ENCODE results near the gene ALKBH6. TPM values are rescaled to one million over a fixed set of nuclear protein-coding genes. Genes with fewer than 3 reads are reported as not detected.

ALKBH6 gene
- polyA plus RNA-seq, 4 donors = 13.8 to 18.5 (median 15.2) TPM

DNA sequence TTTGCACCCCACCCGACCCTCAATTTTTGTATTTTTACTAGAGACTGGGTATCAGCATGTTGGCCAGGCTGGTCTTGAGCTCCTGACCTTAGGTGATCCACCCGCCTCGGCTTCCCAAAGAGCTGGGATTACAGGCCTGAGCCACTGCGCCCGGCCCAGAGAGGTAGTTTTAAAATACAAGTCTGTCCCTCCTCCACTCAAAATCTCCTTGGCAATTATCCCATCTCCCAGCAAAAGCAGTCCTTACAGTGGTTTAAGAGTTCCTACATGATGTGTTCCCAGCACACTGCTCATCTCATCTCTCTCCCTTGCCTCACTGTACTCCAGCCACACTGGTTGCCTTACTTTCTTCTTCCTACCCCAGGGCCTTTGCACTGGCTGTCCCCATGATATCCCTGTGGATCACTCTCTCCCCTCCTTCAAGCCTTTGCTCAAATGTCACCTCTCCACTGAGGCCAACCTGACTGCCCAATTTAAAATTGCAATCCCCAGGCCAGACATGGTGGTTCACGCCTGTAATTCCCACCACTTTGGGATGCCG lies 53.5 kb downstream of the ALKBH6 start:
- no peak for DNase-seq (ENCODE audit: low read depth in 4 of 4, low spot score in 3 of 4)

DNA sequence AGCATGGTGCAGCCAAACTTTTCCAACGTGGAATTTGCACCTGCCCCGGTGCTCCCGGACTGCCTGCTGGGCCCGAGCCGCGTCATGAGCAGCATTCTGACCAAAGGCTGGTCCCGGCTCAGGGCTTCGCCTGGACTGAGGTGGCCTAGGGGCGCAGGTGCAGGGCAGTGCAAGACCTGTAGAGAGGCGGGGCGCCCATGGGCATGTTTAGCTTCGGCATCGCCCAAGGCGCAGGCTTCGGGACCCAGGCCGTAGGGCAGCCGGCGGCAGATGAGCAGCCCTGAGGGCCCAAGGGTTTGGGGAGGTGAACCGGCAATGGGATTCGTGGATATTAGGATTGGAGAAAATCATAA lies 54.1 kb downstream of the ALKBH6 start:
- DNase-seq (ENCODE audit: low read depth in 4 of 4, low spot score in 3 of 4) = no peak

Other genes starting within 250 kb of the ALKBH6 start
- 10 to 100 TPM; 21.1 to 33.2 (median 23.7) TPM for gene ARHGAP33, start 238.6 kb downstream of the ALKBH6 start, polyA plus RNA-seq (ENCODE audit: insufficient read length in 4 of 4)
- gene PRODH2, start 201.4 kb downstream of the ALKBH6 start, polyA plus RNA-seq (ENCODE audit: insufficient read length in 4 of 4) = 10 to 100 TPM; 24.6 to 48.0 (median 32.4) TPM
- 100 to 1,000 TPM; 133 to 187 (median 153) TPM for gene NPHS1, start 161.7 kb downstream of the ALKBH6 start, polyA plus RNA-seq (ENCODE audit: insufficient read length in 4 of 4)
- 10 to 100 TPM; 10.1 to 14.6 (median 11.2) TPM for gene KIRREL2, start 157.3 kb downstream of the ALKBH6 start, polyA plus RNA-seq (ENCODE audit: insufficient read length in 4 of 4)
- gene APLP1, start 145.6 kb downstream of the ALKBH6 start, polyA plus RNA-seq (ENCODE audit: insufficient read length in 4 of 4) = 10 to 100 TPM; 23.6 to 33.2 (median 27.2) TPM
- 1 to 10 TPM; 2.5 to 2.9 (median 2.6) TPM for gene NFKBID, start 113.7 kb downstream of the ALKBH6 start, polyA plus RNA-seq (ENCODE audit: insufficient read length in 4 of 4)
- gene HCST, start 111.7 kb downstream of the ALKBH6 start, polyA plus RNA-seq (ENCODE audit: insufficient read length in 4 of 4) = 1 to 10 TPM; 2.7 to 3.2 (median 2.9) TPM
- gene TYROBP, start 105.9 kb downstream of the ALKBH6 start, polyA plus RNA-seq (ENCODE audit: insufficient read length in 4 of 4) = 10 to 100 TPM in 1 of 4 donors, 1 to 10 TPM in 3; 8.4 to 12.6 (median 8.8) TPM
- gene LRFN3, start 77.8 kb downstream of the ALKBH6 start, polyA plus RNA-seq (ENCODE audit: insufficient read length in 4 of 4) = 10 to 100 TPM; 10.7 to 16.9 (median 11.7) TPM
- 10 to 100 TPM; 12.7 to 18.6 (median 13.2) TPM for gene SDHAF1, start 19.0 kb downstream of the ALKBH6 start, polyA plus RNA-seq (ENCODE audit: insufficient read length in 4 of 4)
- 10 to 100 TPM; 10.2 to 13.5 (median 11.9) TPM for gene SYNE4, start 5.4 kb downstream of the ALKBH6 start, polyA plus RNA-seq (ENCODE audit: insufficient read length in 4 of 4)
- 10 to 100 TPM; 51.9 to 65.4 (median 58.4) TPM for gene CLIP3, start 18.7 kb upstream of the ALKBH6 start, polyA plus RNA-seq (ENCODE audit: insufficient read length in 4 of 4)
- 10 to 100 TPM; 11.6 to 17.0 (median 12.3) TPM for gene THAP8, start 40.1 kb upstream of the ALKBH6 start, polyA plus RNA-seq (ENCODE audit: insufficient read length in 4 of 4)
- gene WDR62, start 40.7 kb upstream of the ALKBH6 start, polyA plus RNA-seq (ENCODE audit: insufficient read length in 4 of 4) = 1 to 10 TPM; 3.6 to 5.1 (median 4.6) TPM
- under 1 TPM in 1 of 4 donors, not detected in 3; 0.16 TPM for gene OVOL3, start 96.9 kb upstream of the ALKBH6 start, polyA plus RNA-seq (ENCODE audit: insufficient read length in 4 of 4)
- 10 to 100 TPM; 43.2 to 61.0 (median 48.4) TPM for gene POLR2I, start 100.7 kb upstream of the ALKBH6 start, polyA plus RNA-seq (ENCODE audit: insufficient read length in 4 of 4)
- 100 to 1,000 TPM; 105 to 138 (median 117) TPM for gene TBCB, start 101.3 kb upstream of the ALKBH6 start, polyA plus RNA-seq (ENCODE audit: insufficient read length in 4 of 4)
- 100 to 1,000 TPM; 573 to 633 (median 612) TPM for gene CAPNS1, start 125.9 kb upstream of the ALKBH6 start, polyA plus RNA-seq (ENCODE audit: insufficient read length in 4 of 4)
- gene COX7A1, start 138.2 kb upstream of the ALKBH6 start, polyA plus RNA-seq (ENCODE audit: insufficient read length in 4 of 4) = 10 to 100 TPM; 25.6 to 30.2 (median 26.9) TPM
- 1 to 10 TPM; 5.4 to 6.9 (median 6.3) TPM for gene ZNF565, start 200.5 kb upstream of the ALKBH6 start, polyA plus RNA-seq (ENCODE audit: insufficient read length in 4 of 4)
- gene ZNF146, start 200.9 kb upstream of the ALKBH6 start, polyA plus RNA-seq (ENCODE audit: insufficient read length in 4 of 4) = 100 to 1,000 TPM; 121 to 157 (median 154) TPM

Data from right renal pelvis (tissue), 4 donors.